ENCODE data around the gene RAPGEF1. TPM values are rescaled to one million over a fixed set of nuclear protein-coding genes. Genes with fewer than 3 reads are reported as not detected.
"Not testable (repeated sequence)": the region's sequence is repeated elsewhere in the genome, so short reads cannot be mapped to it uniquely, and the experiment has no call there.

Gene RAPGEF1
- total RNA-seq: 26.2 TPM

- DNase-seq: peak; percentile 42
These were observed at the start of gene RAPGEF1 for GRCh38 chr9:131739959-131740648. RAPGEF1 (minus strand) TSS chr9:131740076; CDS start chr9:131739830, 246 bp downstream.

GRCh38 chr9:131788851-131789250 is 49.0 kb upstream of the RAPGEF1 start:
- DNase-seq: no peak

GRCh38 chr9:131787838-131788237 is 48.0 kb upstream of the RAPGEF1 start:
- no peak for DNase-seq

- no peak for DNase-seq
These were observed 45.0 kb upstream of the RAPGEF1 start for GRCh38 chr9:131784748-131785501.

- no peak for DNase-seq
These were observed 41.2 kb upstream of the RAPGEF1 start for GRCh38 chr9:131781069-131781468.

GRCh38 chr9:131776473-131776872 is 36.6 kb upstream of the RAPGEF1 start:
- DNase-seq: no peak

- no peak for DNase-seq
These were observed 36.2 kb upstream of the RAPGEF1 start for GRCh38 chr9:131776036-131776435.

GRCh38 chr9:131774636-131775035 is 34.8 kb upstream of the RAPGEF1 start:
- DNase-seq: no peak

- DNase-seq: no peak
These were observed 34.1 kb upstream of the RAPGEF1 start for GRCh38 chr9:131773911-131774379.

- DNase-seq: no peak
These were observed 33.1 kb upstream of the RAPGEF1 start for GRCh38 chr9:131772940-131773339.

- DNase-seq: no peak
These were observed 31.8 kb upstream of the RAPGEF1 start for GRCh38 chr9:131771646-131772045.

GRCh38 chr9:131769361-131769760 is 29.5 kb upstream of the RAPGEF1 start:
- no peak for DNase-seq

- no peak for DNase-seq
These were observed 24.7 kb upstream of the RAPGEF1 start for GRCh38 chr9:131764568-131764967.

- DNase-seq: peak; percentile 43
These were observed 22.6 kb upstream of the RAPGEF1 start for GRCh38 chr9:131762356-131762932.

GRCh38 chr9:131759017-131759647 is 19.3 kb upstream of the RAPGEF1 start:
- no peak for DNase-seq

- DNase-seq: no peak
These were observed 17.7 kb upstream of the RAPGEF1 start for GRCh38 chr9:131757549-131757948.

- DNase-seq: peak; percentile 76
These were observed 15.8 kb upstream of the RAPGEF1 start for GRCh38 chr9:131755541-131756198.

GRCh38 chr9:131754846-131755245 is 15.0 kb upstream of the RAPGEF1 start:
- no peak for DNase-seq

GRCh38 chr9:131753751-131754150 is 13.9 kb upstream of the RAPGEF1 start:
- DNase-seq: not testable (repeated sequence)

GRCh38 chr9:131752231-131752884 is 12.5 kb upstream of the RAPGEF1 start:
- no peak for DNase-seq

- DNase-seq: no peak
These were observed 8.6 kb upstream of the RAPGEF1 start for GRCh38 chr9:131748411-131748955.

Data from occipital lobe (tissue), 2 donors.